WTC11 (cell line): Measurements from ENCODE around the gene GFOD2. TPM values are rescaled to one million over a fixed set of nuclear protein-coding genes. Genes with fewer than 3 reads are reported as not detected.

Source experiments
- ATAC-seq: fragments of 200-7000 bp; cut with Tn5 transposase; 2 replicates; pipeline ENCODE4 v1.10.0; 2021; ENCODE audit warnings: mild to moderate bottlenecking, moderate library complexity
- CTCF ChIA-PET: fragments of 300-600 bp; sonication (Branson Sonifier 250); formaldehyde crosslinking; loops from one replicate; lab custom pipeline; 2021; ENCODE audit warnings: antibody characterized with exemption; lab: Charles Lee
- POLR2A ChIA-PET: fragments of 350-600 bp; sonication (Branson Sonifier 250); formaldehyde crosslinking; loops from one replicate; lab custom pipeline; 2021; ENCODE audit warnings: antibody characterized with exemption; lab: Charles Lee
- DNase-seq: peaks from one replicate; pipeline ENCODE4 v3.0.0; 2021; ENCODE audit warnings: low spot score
- H3K27ac Mint-ChIP-seq: 2 replicates; pipeline ENCODE4 v1.8.0; 2021; ENCODE audit warnings: mixed read lengths
- H3K27me3 Mint-ChIP-seq: 2 replicates; pipeline ENCODE4 v1.8.0; 2021; ENCODE audit warnings: low read depth, mild to moderate bottlenecking, moderate library complexity, mixed read lengths
- H3K36me3 Mint-ChIP-seq: 2 replicates; pipeline ENCODE4 v1.8.0; 2021; ENCODE audit warnings: mixed read lengths
- H3K4me1 Mint-ChIP-seq: 2 replicates; pipeline ENCODE4 v1.8.0; 2022; ENCODE audit warnings: mixed read lengths
- H3K4me3 Mint-ChIP-seq: 2 replicates; pipeline ENCODE4 v1.8.0; 2021; ENCODE audit warnings: mild to moderate bottlenecking, moderate library complexity, mixed read lengths
- H3K9me3 Mint-ChIP-seq: 2 replicates; pipeline ENCODE4 v1.8.0; 2021; ENCODE audit warnings: mixed read lengths
- ATF3 ChIP-seq: sonication (generic); formaldehyde crosslinking; conservative IDR thresholded peaks from 2 replicates; pipeline ENCODE4 v1.8.1; 2022; ENCODE audit warnings: mild to moderate bottlenecking, missing genetic modification reagents
- E2F5 ChIP-seq: sonication (generic); formaldehyde crosslinking; IDR thresholded peaks from 2 replicates; pipeline ENCODE4 v1.8.1; 2022; ENCODE audit warnings: mild to moderate bottlenecking, moderate library complexity, missing genetic modification reagents
- ELF4 ChIP-seq: sonication (generic); formaldehyde crosslinking; IDR thresholded peaks from 2 replicates; pipeline ENCODE4 v1.8.1; 2022; ENCODE audit warnings: low read depth, mild to moderate bottlenecking, moderate library complexity, missing genetic modification reagents
- ETV6 ChIP-seq: sonication (generic); formaldehyde crosslinking; IDR thresholded peaks from 2 replicates; pipeline ENCODE4 v1.8.1; 2022; ENCODE audit warnings: mild to moderate bottlenecking, missing genetic modification reagents
- FOXP1 ChIP-seq: sonication (generic); formaldehyde crosslinking; IDR thresholded peaks from 2 replicates; pipeline ENCODE4 v1.8.0; 2022; ENCODE audit warnings: missing genetic modification reagents, mild to moderate bottlenecking, moderate library complexity, borderline replicate concordance
- IRF1 ChIP-seq: sonication (generic); formaldehyde crosslinking; IDR thresholded peaks from 2 replicates; pipeline ENCODE4 v1.8.0; 2023; ENCODE audit warnings: missing genetic modification reagents
- IRF2 ChIP-seq: sonication (generic); formaldehyde crosslinking; IDR thresholded peaks from 2 replicates; pipeline ENCODE4 v1.8.0; 2022; ENCODE audit warnings: low read depth, missing genetic modification reagents, borderline replicate concordance
- JUN ChIP-seq: sonication (generic); formaldehyde crosslinking; IDR thresholded peaks from 2 replicates; pipeline ENCODE4 v1.8.0; 2023; ENCODE audit warnings: mild to moderate bottlenecking, missing genetic modification reagents
- KAT7 ChIP-seq: sonication (generic); formaldehyde crosslinking; IDR thresholded peaks from 2 replicates; pipeline ENCODE4 v1.8.1; 2023; ENCODE audit warnings: missing genetic modification reagents, mild to moderate bottlenecking, borderline replicate concordance
- MYBL2 ChIP-seq: sonication (generic); formaldehyde crosslinking; IDR thresholded peaks from 2 replicates; pipeline ENCODE4 v1.8.1; 2023; ENCODE audit warnings: mild to moderate bottlenecking, moderate library complexity, missing genetic modification reagents
- NFYB ChIP-seq: sonication (generic); formaldehyde crosslinking; conservative IDR thresholded peaks from 2 replicates; pipeline ENCODE4 v1.8.0; 2022; ENCODE audit warnings: low read depth, missing genetic modification reagents
- NR1H2 ChIP-seq: sonication (generic); formaldehyde crosslinking; IDR thresholded peaks from 2 replicates; pipeline ENCODE4 v1.9.0; 2021; ENCODE audit warnings: mild to moderate bottlenecking, moderate library complexity, missing genetic modification reagents
- PRDM15 ChIP-seq: sonication (generic); formaldehyde crosslinking; IDR thresholded peaks from 2 replicates; pipeline ENCODE4 v1.8.0; 2022; ENCODE audit warnings: missing genetic modification reagents
- SMAD3 ChIP-seq: sonication (generic); formaldehyde crosslinking; IDR thresholded peaks from 2 replicates; pipeline ENCODE4 v1.8.0; 2022; ENCODE audit warnings: missing genetic modification reagents, mild to moderate bottlenecking, borderline replicate concordance
- TEAD4 ChIP-seq: sonication (generic); formaldehyde crosslinking; IDR thresholded peaks from 2 replicates; pipeline ENCODE4 v1.8.0; 2022; ENCODE audit warnings: mild to moderate bottlenecking, missing genetic modification reagents
- ZBTB43 ChIP-seq: sonication (generic); formaldehyde crosslinking; IDR thresholded peaks from 2 replicates; pipeline ENCODE4 v1.8.1; 2023; ENCODE audit warnings: mild to moderate bottlenecking, missing genetic modification reagents
- ZNF219 ChIP-seq: sonication (generic); formaldehyde crosslinking; IDR thresholded peaks from 2 replicates; pipeline ENCODE4 v1.8.0; 2023; ENCODE audit warnings: missing genetic modification reagents, mild to moderate bottlenecking, borderline replicate concordance
- ZNF396 ChIP-seq: fragments of 250-450 bp; sonication (Bioruptor Pico); IDR thresholded peaks from 2 replicates; pipeline ENCODE4 v1.8.0; 2021; ENCODE audit warnings: mild to moderate bottlenecking, moderate library complexity, borderline replicate concordance
- total RNA-seq: library from RNA; stranded (reverse); gene quantifications from 3 replicates; pipeline ENCODE4 v1.2.3, GENCODE V29; 2021
- TF ChIP-seq, protein P1 (sequence below): fragments of 250-450 bp; sonication (Bioruptor Pico); IDR thresholded peaks from 2 replicates; pipeline ENCODE4 v1.9.0; 2021; ENCODE audit warnings: mild to moderate bottlenecking
- TF ChIP-seq, protein P2 (sequence below): sonication (generic); formaldehyde crosslinking; IDR thresholded peaks from 2 replicates; pipeline ENCODE4 v1.8.1; 2023; ENCODE audit warnings: mild to moderate bottlenecking, missing genetic modification reagents, borderline replicate concordance

Gene GFOD2
- total RNA-seq, 1 experiment from 2014 or later = 29.5 TPM

DNA sequence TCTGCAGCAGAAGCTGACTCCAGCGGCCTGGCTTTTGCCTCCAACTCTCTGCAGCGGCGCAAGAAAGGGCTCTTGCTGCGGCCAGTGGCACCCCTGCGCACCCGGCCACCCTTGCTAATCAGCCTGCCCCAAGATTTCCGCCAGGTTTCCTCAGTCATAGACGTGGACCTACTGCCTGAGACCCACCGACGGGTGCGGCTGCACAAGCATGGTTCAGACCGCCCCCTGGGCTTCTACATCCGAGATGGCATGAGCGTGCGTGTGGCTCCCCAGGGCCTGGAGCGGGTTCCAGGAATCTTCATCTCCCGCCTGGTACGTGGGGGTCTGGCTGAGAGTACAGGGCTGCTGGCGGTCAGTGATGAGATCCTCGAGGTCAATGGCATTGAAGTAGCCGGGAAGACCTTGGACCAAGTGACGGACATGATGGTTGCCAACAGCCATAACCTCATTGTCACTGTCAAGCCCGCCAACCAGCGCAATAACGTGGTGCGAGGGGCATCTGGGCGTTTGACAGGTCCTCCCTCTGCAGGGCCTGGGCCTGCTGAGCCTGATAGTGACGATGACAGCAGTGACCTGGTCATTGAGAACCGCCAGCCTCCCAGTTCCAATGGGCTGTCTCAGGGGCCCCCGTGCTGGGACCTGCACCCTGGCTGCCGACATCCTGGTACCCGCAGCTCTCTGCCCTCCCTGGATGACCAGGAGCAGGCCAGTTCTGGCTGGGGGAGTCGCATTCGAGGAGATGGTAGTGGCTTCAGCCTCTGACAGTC is 57.0 kb downstream of the GFOD2 start:
- Mint-ChIP-seq H3K4me3 (peak overlapping the region; percentile 91), H3K9me3 (no peaks in the 10 kb centered on the region), H3K27me3 (peaks cover 4% of the 10 kb centered on the region), H3K36me3 (no peaks in the 10 kb centered on the region), H3K4me1 (peaks cover 23% of the 10 kb centered on the region), H3K27ac (no peak overlapping the region)
- no peak for DNase-seq
- POLR2A ChIA-PET = interaction anchor here (1.3 to 2.5 kb wide), 2 partner anchors 14 to 99 kb away, joined by 3 to 9 read pairs; no protein-coding TSS in a partner anchor
- no peak for ATAC-seq
- CTCF ChIA-PET = interaction anchor here (1.2 to 10.3 kb wide), 11 partner anchors 10 to 171 kb away, joined by 4 to 137 read pairs (median 17); partner anchors contain the start of genes CARMIL2, GFOD2, RANBP10 and TSNAXIP1
- TF ChIP-seq ETV6 (CRISPR knock-in tag) (no peak), TEAD4 (CRISPR knock-in tag) (no peak), NFYB (CRISPR knock-in tag) (no peak), ATF3 (CRISPR knock-in tag) (no peak), ZNF396 (CRISPR knock-in tag) (no peak), IRF1 (no peak), FOXP1 (CRISPR knock-in tag) (no peak), ZNF219 (CRISPR knock-in tag) (no peak), SMAD3 (CRISPR knock-in tag) (no peak), IRF2 (CRISPR knock-in tag) (no peak), JUN (CRISPR knock-in tag) (no peak)
- TF ChIP-seq, protein P1, sequence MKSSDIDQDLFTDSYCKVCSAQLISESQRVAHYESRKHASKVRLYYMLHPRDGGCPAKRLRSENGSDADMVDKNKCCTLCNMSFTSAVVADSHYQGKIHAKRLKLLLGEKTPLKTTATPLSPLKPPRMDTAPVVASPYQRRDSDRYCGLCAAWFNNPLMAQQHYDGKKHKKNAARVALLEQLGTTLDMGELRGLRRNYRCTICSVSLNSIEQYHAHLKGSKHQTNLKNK = no peak

DNA sequence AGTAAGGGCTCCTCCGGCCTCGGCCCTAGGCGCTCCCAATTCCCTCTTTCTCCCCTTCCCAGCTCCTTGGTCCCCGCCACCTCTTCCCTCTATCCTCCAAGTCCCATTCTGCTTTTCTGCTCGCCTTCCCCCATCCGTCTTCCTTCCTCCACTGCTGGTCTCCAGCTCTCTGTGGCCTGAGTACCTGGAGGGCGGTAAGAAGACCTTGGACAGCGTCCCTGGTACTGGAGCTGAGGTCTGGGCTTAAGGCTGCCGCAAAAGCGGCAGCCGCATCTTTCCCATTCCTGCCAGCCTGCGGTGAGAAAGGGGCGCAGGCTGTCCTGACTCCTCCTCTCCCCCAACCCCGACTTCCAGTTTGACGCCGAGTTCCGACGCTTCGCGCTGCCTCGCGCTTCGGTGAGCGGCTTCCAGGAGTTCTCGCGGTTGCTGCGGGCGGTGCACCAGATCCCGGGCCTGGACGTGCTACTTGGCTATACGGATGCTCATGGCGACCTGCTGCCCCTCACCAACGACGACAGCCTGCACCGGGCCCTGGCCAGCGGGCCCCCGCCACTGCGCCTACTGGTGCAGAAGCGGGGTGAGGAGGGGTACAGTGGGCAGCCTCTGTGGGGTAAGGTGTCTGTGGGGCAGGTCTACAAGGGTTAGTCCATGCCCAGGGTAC is 57.9 kb downstream of the GFOD2 start:
- peaks cover 2% of the 10 kb centered on the region for H3K27me3 Mint-ChIP-seq
- H3K36me3 Mint-ChIP-seq = no peaks in the 10 kb centered on the region
- DNase-seq (peak; percentile 67), ATAC-seq (peak; percentile 33)
- ChIA-PET POLR2A (interaction anchor here (2.5 kb wide), 1 partner anchor 13 kb away, joined by 9 read pairs; no protein-coding TSS in a partner anchor), CTCF (interaction anchor here (0.6 to 10.3 kb wide), 14 partner anchors 9 to 283 kb away, joined by 3 to 137 read pairs (median 6); partner anchors contain the start of genes CARMIL2, HSD11B2, LCAT and RANBP10)
- H3K9me3 Mint-ChIP-seq = no peaks in the 10 kb centered on the region
- peak overlapping the region; percentile 91 for H3K4me3 Mint-ChIP-seq
- H3K4me1 Mint-ChIP-seq = peaks cover 22% of the 10 kb centered on the region
- peak overlapping the region; percentile 89 for H3K27ac Mint-ChIP-seq
- TF ChIP-seq ZBTB43 (0 out of 2 replicates have a peak, but pooled peaks have one; percentile 26), MYBL2 (CRISPR knock-in tag) (no peak), ZNF219 (CRISPR knock-in tag) (peak; percentile 64; the same call in 1 of the 2 replicates), JUN (CRISPR knock-in tag) (0 out of 2 replicates have a peak, but pooled peaks have one; percentile 27), ELF4 (CRISPR knock-in tag) (no peak), E2F5 (CRISPR knock-in tag) (0 out of 2 replicates have a peak, but pooled peaks have one; percentile 27), PRDM15 (peak; percentile 93), NR1H2 (CRISPR knock-in tag) (no peak), KAT7 (0 out of 2 replicates have a peak, but pooled peaks have one; percentile 23)
- TF ChIP-seq, protein P2, sequence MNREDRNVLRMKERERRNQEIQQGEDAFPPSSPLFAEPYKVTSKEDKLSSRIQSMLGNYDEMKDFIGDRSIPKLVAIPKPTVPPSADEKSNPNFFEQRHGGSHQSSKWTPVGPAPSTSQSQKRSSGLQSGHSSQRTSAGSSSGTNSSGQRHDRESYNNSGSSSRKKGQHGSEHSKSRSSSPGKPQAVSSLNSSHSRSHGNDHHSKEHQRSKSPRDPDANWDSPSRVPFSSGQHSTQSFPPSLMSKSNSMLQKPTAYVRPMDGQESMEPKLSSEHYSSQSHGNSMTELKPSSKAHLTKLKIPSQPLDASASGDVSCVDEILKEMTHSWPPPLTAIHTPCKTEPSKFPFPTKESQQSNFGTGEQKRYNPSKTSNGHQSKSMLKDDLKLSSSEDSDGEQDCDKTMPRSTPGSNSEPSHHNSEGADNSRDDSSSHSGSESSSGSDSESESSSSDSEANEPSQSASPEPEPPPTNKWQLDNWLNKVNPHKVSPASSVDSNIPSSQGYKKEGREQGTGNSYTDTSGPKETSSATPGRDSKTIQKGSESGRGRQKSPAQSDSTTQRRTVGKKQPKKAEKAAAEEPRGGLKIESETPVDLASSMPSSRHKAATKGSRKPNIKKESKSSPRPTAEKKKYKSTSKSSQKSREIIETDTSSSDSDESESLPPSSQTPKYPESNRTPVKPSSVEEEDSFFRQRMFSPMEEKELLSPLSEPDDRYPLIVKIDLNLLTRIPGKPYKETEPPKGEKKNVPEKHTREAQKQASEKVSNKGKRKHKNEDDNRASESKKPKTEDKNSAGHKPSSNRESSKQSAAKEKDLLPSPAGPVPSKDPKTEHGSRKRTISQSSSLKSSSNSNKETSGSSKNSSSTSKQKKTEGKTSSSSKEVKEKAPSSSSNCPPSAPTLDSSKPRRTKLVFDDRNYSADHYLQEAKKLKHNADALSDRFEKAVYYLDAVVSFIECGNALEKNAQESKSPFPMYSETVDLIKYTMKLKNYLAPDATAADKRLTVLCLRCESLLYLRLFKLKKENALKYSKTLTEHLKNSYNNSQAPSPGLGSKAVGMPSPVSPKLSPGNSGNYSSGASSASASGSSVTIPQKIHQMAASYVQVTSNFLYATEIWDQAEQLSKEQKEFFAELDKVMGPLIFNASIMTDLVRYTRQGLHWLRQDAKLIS (CRISPR knock-in tag) = no peak
